ENCODE data around the gene ZNF592.

DNA sequence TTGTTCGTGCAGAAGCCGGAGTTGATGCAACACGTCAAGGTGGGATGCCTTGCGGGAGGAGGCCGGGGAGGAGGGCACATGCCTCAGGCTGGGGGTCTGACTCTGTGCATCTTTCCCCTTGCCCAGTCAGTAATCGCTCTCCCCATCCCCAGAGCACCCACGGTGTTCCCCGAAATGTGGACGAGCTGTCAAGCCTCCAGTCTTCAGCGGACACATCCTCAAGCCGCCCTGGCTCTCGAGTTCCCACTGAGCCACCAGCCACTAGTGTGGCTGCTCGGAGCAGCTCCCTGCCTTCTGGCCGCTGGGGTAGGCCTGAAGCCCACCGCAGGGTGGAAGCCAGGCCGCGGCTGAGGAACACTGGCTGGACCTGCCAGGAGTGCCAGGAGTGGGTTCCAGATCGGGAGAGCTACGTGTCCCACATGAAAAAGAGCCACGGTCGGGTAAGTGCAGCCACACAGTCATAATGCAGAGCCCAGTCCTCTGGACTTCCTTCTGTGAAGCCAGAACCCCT, 50.1 kb downstream of the ZNF592 start:
- TF ChIP-seq POLR2A (IDR thresholded peaks at IDR 0.05) = no peak
- TF ChIP-seq, protein P1, sequence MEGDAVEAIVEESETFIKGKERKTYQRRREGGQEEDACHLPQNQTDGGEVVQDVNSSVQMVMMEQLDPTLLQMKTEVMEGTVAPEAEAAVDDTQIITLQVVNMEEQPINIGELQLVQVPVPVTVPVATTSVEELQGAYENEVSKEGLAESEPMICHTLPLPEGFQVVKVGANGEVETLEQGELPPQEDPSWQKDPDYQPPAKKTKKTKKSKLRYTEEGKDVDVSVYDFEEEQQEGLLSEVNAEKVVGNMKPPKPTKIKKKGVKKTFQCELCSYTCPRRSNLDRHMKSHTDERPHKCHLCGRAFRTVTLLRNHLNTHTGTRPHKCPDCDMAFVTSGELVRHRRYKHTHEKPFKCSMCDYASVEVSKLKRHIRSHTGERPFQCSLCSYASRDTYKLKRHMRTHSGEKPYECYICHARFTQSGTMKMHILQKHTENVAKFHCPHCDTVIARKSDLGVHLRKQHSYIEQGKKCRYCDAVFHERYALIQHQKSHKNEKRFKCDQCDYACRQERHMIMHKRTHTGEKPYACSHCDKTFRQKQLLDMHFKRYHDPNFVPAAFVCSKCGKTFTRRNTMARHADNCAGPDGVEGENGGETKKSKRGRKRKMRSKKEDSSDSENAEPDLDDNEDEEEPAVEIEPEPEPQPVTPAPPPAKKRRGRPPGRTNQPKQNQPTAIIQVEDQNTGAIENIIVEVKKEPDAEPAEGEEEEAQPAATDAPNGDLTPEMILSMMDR (IDR thresholded peaks at IDR 0.05) = no peak

All from testis (tissue), 2 donors.